Kidney epithelial cell (primary cell): ENCODE measurements around the gene APBB2. TPM values are rescaled to one million over a fixed set of nuclear protein-coding genes. Genes with fewer than 3 reads are reported as not detected.
A peak's percentile ranks its signal among the peaks of the same experiment; 100 is the strongest.
"Not testable (repeated sequence)": the region's sequence is repeated elsewhere in the genome, so short reads cannot be mapped to it uniquely, and the experiment has no call there.

Source experiments
- DNase-seq: peaks from one replicate; pipeline ENCODE4 v3.0.0-alpha.2; 2010; ENCODE audit warnings: low read depth
- H3K27me3 ChIP-seq: 2 replicates; pipeline ENCODE4 v1.6.0; 2011; ENCODE audit warnings: low read length; ENCODE audit not compliant: control insufficient read depth, insufficient read depth
- H3K36me3 ChIP-seq: 2 replicates; pipeline ENCODE4 v1.5.1; 2011; ENCODE audit warnings: low read length; ENCODE audit not compliant: control insufficient read depth, insufficient read depth
- H3K4me3 ChIP-seq: 2 replicates; pipeline ENCODE4 v1.5.1; 2011; ENCODE audit warnings: low read depth, mild to moderate bottlenecking, control low read depth, low read length
- total RNA-seq: library from RNA; depleted of rRNA; stranded (reverse); fragments of >200 nt; gene quantifications from 2 replicates; pipeline ENCODE4 v1.2.3, GENCODE V29; 2015
- TF ChIP-seq, protein P1 (sequence below): IDR thresholded peaks from 2 replicates; pipeline ENCODE4 v1.5.1; 2011; ENCODE audit warnings: mild to moderate bottlenecking, moderate library complexity, low read length, control low read depth, inconsistent platforms; ENCODE audit not compliant: insufficient read depth, poor library complexity, severe bottlenecking

Gene APBB2
- total RNA-seq, 1 donor from 2014 or later, result 52.0 TPM

DNA sequence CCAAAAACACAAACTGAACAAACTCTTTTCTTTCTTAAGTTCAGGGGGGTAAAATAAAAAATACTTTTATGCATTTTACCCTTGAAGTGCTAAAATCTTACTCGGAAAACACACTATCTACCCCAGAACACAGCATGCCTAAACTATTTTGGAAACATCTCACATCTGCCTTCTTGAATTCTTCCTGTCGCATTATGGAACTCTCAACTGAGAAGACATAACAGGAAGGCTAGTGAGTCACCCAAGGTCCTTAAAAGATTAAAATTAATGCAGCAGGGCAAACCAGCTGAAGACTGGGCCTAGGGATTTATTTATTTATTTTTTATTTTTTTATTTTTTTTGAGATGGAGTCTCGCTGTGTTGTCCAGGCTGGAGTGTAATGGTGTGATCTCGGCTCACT lies 208.2 kb downstream of the APBB2 start:
- no peaks in the 10 kb centered on the region for H3K36me3 ChIP-seq
- H3K4me3 ChIP-seq, result no peak overlapping the region
- no peak for DNase-seq
- H3K27me3 ChIP-seq, result no peaks in the 10 kb centered on the region
- TF ChIP-seq, protein P1, sequence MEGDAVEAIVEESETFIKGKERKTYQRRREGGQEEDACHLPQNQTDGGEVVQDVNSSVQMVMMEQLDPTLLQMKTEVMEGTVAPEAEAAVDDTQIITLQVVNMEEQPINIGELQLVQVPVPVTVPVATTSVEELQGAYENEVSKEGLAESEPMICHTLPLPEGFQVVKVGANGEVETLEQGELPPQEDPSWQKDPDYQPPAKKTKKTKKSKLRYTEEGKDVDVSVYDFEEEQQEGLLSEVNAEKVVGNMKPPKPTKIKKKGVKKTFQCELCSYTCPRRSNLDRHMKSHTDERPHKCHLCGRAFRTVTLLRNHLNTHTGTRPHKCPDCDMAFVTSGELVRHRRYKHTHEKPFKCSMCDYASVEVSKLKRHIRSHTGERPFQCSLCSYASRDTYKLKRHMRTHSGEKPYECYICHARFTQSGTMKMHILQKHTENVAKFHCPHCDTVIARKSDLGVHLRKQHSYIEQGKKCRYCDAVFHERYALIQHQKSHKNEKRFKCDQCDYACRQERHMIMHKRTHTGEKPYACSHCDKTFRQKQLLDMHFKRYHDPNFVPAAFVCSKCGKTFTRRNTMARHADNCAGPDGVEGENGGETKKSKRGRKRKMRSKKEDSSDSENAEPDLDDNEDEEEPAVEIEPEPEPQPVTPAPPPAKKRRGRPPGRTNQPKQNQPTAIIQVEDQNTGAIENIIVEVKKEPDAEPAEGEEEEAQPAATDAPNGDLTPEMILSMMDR, result no peak

DNA sequence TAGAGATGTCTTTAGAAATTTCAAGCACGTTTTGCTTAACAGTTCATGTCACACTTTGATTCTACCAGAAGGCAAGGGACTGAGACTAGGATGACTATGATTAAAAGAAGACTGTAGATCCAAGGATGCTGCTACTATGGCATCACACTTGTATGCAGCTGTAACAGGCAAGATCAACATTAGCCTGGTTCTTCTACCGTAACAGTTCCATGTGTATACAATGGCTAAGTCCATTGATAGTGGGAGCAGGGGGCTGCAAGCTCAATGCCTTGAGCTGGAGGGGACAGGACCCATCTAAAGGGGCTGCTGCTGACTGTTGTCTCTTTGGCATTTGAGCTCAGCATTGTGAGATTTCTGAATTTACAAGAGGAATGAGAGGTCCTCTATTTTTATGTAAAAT lies 212.0 kb downstream of the APBB2 start:
- Histone ChIP-seq H3K4me3 (no peak overlapping the region), H3K36me3 (no peaks in the 10 kb centered on the region), H3K27me3 (no peaks in the 10 kb centered on the region)
- TF ChIP-seq, protein P1, result no peak
- DNase-seq, result no peak

DNA sequence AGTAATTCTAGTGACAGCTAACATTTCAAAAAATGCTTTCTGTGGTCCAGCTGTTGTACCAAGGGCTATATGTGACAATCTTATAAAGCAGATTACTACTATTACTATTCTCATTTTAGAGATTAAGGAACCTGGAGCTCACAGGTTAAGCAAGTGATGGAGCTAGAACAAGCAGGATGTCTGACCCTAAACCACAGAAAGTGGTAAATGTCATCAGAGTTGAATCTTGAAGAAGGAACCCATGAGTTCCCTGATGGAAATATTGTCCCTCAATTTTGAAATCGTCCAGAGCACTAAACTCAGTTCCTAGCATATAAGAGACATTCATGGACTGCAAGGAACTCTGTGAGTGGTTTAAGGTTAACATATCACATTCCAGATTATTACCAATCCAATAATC lies 214.0 kb downstream of the APBB2 start:
- Histone ChIP-seq H3K36me3 (no peaks in the 10 kb centered on the region), H3K4me3 (no peak overlapping the region), H3K27me3 (no peaks in the 10 kb centered on the region)
- DNase-seq, result no peak
- TF ChIP-seq, protein P1, result no peak

DNA sequence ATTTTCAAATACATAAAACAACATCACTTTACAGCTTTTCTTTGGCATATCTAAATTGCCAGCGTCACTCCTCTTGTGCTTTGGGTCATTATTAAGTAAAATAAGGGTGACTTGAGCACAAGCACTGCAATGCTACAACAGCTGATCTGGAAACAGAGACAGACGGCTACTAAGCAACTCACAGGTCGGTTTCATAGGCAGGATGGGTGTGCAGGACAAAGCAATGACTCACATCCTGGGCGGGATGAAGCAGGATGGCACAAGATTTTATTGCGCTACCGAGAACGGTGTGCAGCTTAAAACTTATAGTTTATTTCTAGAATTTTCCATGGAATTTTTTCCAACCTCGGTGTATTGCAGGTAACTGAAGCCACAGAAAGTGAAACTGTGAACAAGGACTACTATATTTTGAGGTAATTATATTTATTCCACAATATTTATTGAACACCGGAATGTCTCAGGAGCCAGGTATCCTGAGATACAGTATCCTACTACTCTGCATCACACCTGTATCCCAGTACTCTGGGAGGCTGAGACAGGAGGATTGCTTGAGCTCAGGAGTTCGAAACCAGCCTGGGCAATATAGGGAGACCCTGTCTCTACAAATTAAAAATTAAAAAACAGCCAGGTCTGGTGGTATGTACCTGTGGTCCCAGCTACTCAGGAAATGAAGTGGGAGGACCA lies 215.5 kb downstream of the APBB2 start:
- no peak for DNase-seq
- H3K4me3 ChIP-seq, result no peak overlapping the region
- H3K27me3 ChIP-seq, result no peaks in the 10 kb centered on the region
- TF ChIP-seq, protein P1, result no peak
- no peaks in the 10 kb centered on the region for H3K36me3 ChIP-seq

DNA sequence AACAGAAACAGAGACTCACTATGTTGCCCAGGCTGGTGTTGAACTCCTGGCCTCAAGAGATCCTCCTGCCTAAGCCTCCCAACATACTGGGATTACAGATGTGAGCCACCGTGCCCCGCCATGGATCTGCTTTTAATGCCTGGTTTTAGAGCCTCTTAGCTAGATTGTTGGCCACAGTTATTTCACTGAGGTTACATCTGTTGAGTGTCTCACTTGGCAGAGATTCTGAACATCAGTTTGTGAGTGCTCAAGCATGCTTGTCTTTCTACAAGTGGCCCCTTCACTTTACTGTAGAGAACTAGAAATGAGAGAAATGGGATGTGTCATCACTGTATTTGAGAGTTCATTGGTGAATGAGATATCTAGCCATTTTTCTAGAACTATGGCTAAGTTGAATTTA lies 218.5 kb downstream of the APBB2 start:
- H3K36me3 ChIP-seq, result no peaks in the 10 kb centered on the region
- no peaks in the 10 kb centered on the region for H3K27me3 ChIP-seq
- peak; percentile 9 for DNase-seq
- TF ChIP-seq, protein P1, result no peak
- no peak overlapping the region for H3K4me3 ChIP-seq

DNA sequence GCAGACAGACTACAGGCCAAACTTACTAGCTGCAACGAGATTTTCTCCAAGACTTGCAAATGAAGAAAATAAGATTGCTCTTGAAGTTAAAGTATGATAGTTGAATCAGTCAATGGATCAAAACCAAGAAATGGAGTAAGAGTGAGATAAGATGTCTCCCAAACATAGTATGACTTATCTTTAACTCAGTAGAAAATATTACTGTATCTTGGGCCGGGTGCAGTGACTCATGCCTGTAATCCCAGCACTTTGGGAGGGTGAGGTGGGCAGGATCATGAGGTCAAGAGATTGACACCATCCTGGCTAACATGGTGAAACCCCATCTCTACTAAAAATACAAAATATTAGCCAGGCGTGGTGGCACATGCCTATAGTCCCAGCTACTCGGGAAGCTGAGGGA lies 220.0 kb downstream of the APBB2 start:
- H3K4me3 ChIP-seq, H3K27me3 ChIP-seq, H3K36me3 ChIP-seq, DNase-seq: not testable (repeated sequence)

DNA sequence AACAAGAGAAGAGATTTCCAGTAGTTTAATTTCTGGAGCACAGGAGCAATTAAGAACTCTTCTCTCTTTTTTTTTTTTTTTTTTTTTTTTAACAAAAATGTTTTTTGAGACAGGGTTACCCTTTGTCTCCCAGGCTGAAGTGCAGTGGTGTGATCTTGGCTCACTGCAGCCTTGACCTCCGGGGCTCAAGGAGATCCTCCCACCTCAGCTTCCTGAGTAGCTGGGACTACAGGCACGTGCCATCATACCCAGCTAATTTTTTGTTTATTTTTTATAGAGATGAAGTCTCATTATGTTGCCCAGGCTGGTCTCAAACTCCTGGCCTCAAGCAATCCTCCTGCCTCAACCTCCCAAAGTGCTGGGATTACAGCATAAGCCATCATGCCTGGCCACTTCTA lies 221.0 kb downstream of the APBB2 start:
- not testable (repeated sequence) for H3K36me3 ChIP-seq, H3K27me3 ChIP-seq, DNase-seq, H3K4me3 ChIP-seq
